ENCODE measurements around the gene CDC14A.

Gene CDC14A

DNA sequence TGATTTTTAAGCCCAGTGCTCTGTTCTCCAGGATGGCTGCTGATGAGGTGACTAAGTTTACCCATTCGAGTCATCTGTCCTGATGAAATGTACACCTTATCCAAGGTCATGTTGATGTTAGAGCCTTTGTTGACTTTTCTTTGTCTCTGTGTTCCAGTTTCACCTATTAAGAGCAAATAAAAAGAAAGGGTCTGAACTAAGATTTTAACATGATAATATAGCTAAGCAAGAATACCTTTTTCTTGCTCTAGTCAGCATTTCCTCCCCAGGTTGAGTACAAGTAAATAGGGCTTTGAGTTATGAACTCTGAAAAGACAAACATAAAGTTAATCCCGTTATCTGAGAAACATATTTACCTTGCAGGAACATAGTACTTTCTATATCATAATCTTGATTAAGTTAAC lies 133.6 kb downstream of the CDC14A start:
- no peaks in the 10 kb centered on the region for H3K4me1 ChIP-seq (ENCODE audit: control insufficient read depth, insufficient read depth, low read length)
- H3K36me3 ChIP-seq (ENCODE audit: control insufficient read depth, insufficient read depth, low read length) = no peaks in the 10 kb centered on the region
- H3K9me3 ChIP-seq (ENCODE audit: control insufficient read depth, insufficient read depth, low read depth, low read length) = no peaks in the 10 kb centered on the region
- H3K4me3 ChIP-seq (ENCODE audit: low read depth, low read length) = no peak overlapping the region
- H3K27ac ChIP-seq (ENCODE audit: low read depth, low read length) = no peak overlapping the region
- H3K9ac ChIP-seq (ENCODE audit: low read length) = no peak overlapping the region
- H3K27me3 ChIP-seq (ENCODE audit: control insufficient read depth, insufficient read depth, low read length) = no peaks in the 10 kb centered on the region

DNA sequence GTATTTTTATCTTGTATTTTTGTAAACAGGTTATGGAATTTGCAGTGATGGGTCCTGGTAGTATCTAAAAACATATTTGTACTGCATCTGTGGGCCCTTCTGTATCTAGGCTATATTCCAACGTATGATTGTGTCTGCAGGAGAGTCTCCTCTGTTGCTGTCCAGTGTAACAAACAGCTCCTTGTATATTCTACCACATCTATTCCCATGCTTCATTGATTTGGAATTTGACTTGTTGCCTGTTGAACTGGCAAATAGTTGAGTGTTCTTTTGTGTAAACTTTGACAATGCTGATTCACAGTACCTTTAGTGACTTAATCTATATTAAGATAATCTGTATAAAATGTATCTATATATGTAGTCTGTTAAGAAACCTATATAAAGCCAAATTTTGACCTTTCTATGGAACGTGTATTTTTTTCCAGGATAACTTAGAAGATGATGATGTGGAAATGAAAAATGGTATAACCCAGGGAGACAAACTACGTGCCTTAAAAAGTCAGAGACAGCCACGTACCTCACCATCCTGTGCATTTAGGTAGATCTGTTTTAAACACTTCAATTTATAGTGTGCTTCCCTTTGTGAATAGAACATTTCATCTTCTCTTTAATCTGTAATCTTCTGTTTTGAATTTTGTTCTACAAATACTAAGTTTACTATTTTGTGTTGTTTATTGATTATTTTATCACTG lies 142.2 kb downstream of the CDC14A start:
- H3K27ac ChIP-seq (ENCODE audit: low read depth, low read length) = no peak overlapping the region
- no peak overlapping the region for H3K4me3 ChIP-seq (ENCODE audit: low read depth, low read length)
- no peaks in the 10 kb centered on the region for H3K9me3 ChIP-seq (ENCODE audit: control insufficient read depth, insufficient read depth, low read depth, low read length)
- no peaks in the 10 kb centered on the region for H3K4me1 ChIP-seq (ENCODE audit: control insufficient read depth, insufficient read depth, low read length)
- peaks cover 31% of the 10 kb centered on the region for H3K36me3 ChIP-seq (ENCODE audit: control insufficient read depth, insufficient read depth, low read length)
- no peaks in the 10 kb centered on the region for H3K27me3 ChIP-seq (ENCODE audit: control insufficient read depth, insufficient read depth, low read length)
- no peak overlapping the region for H3K9ac ChIP-seq (ENCODE audit: low read length)

DNA sequence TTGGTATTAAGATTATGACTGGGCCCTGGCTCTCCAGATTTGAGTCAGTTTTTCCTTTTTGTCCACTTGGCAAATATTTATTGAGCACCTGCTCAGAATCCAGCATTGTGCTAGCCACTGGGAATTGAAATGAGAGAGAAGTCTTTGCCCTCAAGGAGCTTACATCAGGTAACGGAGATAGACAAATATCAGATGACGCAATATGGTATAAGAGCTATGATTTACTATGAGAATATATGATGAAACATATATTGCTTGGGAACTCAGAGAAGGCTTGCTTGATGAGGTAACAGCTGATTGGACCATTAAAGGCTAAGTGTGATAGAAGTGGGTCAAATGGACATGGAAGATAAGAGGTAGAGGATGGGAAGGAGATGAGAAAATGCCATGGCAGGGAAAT lies 144.6 kb downstream of the CDC14A start:
- Histone ChIP-seq H3K27me3 (ENCODE audit: control insufficient read depth, insufficient read depth, low read length) (no peaks in the 10 kb centered on the region), H3K27ac (ENCODE audit: low read depth, low read length) (no peak overlapping the region), H3K4me1 (ENCODE audit: control insufficient read depth, insufficient read depth, low read length) (no peaks in the 10 kb centered on the region), H3K4me3 (ENCODE audit: low read depth, low read length) (no peak overlapping the region), H3K9me3 (ENCODE audit: control insufficient read depth, insufficient read depth, low read depth, low read length) (no peaks in the 10 kb centered on the region), H3K36me3 (ENCODE audit: control insufficient read depth, insufficient read depth, low read length) (peaks cover 48% of the 10 kb centered on the region), H3K9ac (ENCODE audit: low read length) (no peak overlapping the region)

DNA sequence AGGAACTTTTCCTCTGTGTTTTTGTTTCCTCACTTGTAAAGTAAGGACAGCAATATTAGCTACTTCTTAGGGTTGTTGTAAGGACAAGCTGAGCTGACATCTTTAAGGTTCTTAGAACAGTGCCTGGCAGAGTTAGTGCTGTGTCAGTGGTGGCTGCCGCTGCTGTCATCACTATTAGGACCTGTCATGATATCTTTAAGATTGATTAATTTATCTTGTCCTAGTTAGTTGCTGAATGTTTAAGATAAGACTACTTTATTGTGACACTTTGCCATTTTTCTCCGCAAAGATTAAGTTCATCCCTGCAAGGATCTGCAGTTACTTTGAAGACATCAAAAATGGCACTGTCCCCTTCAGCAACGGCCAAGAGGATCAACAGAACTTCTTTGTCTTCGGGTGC lies 145.5 kb downstream of the CDC14A start:
- no peaks in the 10 kb centered on the region for H3K9me3 ChIP-seq (ENCODE audit: control insufficient read depth, insufficient read depth, low read depth, low read length)
- H3K4me1 ChIP-seq (ENCODE audit: control insufficient read depth, insufficient read depth, low read length) = no peaks in the 10 kb centered on the region
- no peak overlapping the region for H3K9ac ChIP-seq (ENCODE audit: low read length)
- H3K27me3 ChIP-seq (ENCODE audit: control insufficient read depth, insufficient read depth, low read length) = no peaks in the 10 kb centered on the region
- no peak overlapping the region for H3K4me3 ChIP-seq (ENCODE audit: low read depth, low read length)
- H3K36me3 ChIP-seq (ENCODE audit: control insufficient read depth, insufficient read depth, low read length) = peaks cover 51% of the 10 kb centered on the region
- H3K27ac ChIP-seq (ENCODE audit: low read depth, low read length) = no peak overlapping the region

DNA sequence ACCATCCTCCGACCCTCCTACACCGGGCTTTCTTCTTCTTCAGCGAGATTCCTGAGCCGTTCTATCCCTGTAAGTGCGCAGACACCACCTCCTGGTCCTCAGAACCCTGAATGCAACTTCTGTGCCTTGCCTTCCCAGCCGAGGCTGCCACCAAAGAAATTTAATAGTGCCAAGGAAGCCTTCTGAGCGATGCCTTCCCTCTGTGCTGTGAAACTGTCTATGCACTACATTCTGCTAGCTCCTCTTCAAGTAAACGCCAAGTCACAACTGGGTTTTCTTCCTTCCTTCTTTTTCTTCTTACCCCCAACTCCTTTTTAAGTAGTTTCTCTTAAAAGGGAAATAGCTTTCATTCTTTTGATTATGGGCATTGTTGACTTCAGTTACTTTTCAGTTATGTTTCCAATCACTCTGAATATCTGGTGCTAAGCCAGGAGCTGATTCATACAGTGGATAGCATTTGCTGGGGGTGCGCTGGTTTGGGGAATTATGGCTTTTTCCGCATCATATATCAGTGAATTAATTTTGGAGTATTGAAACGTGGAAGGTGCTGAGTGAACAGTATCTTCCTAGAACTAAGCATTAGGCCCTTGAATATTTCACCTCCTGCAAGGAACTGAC lies 147.0 kb downstream of the CDC14A start:
- Histone ChIP-seq H3K4me1 (ENCODE audit: control insufficient read depth, insufficient read depth, low read length) (no peaks in the 10 kb centered on the region), H3K27me3 (ENCODE audit: control insufficient read depth, insufficient read depth, low read length) (no peaks in the 10 kb centered on the region), H3K36me3 (ENCODE audit: control insufficient read depth, insufficient read depth, low read length) (peaks cover 56% of the 10 kb centered on the region), H3K4me3 (ENCODE audit: low read depth, low read length) (no peak overlapping the region), H3K27ac (ENCODE audit: low read depth, low read length) (no peak overlapping the region), H3K9ac (ENCODE audit: low read length) (no peak overlapping the region), H3K9me3 (ENCODE audit: control insufficient read depth, insufficient read depth, low read depth, low read length) (no peaks in the 10 kb centered on the region)

DNA sequence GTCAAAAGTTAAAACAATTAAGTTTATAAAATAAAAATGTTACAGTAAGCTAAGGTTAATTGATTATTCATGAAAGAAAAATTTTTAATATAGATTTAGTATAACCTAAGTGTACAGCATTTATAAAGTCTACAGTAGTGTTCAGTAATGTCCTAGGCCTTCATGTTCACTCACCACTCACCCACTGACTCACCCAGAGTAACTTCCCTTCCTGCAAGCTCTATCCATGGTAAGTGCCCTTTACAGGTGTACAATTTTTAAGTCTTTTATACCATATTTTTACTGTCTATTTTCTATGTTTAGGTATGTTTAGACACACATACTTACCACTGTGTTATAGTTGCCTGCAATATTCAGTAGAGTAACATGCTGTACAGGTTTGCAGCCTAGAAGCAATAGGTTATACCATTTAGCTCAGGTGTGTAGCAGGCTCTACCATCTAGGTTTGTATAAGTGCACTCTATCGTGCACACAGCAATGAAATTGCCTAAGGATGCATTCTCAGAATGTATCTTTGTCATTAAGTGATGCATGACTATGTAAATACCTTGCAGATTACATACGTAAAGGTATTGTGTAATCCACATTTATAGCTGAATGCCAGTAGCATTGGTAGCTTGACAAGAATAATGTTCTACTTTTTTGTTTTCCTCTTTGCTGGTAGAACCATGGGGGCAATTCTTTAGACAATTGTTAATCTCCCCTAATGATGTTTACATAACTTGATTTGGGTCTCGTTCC lies 149.9 kb downstream of the CDC14A start:
- Histone ChIP-seq H3K36me3 (ENCODE audit: control insufficient read depth, insufficient read depth, low read length) (peaks cover 54% of the 10 kb centered on the region), H3K4me3 (ENCODE audit: low read depth, low read length) (no peak overlapping the region), H3K9ac (ENCODE audit: low read length) (no peak overlapping the region), H3K9me3 (ENCODE audit: control insufficient read depth, insufficient read depth, low read depth, low read length) (no peaks in the 10 kb centered on the region), H3K4me1 (ENCODE audit: control insufficient read depth, insufficient read depth, low read length) (no peaks in the 10 kb centered on the region), H3K27me3 (ENCODE audit: control insufficient read depth, insufficient read depth, low read length) (no peaks in the 10 kb centered on the region), H3K27ac (ENCODE audit: low read depth, low read length) (no peak overlapping the region)

DNA sequence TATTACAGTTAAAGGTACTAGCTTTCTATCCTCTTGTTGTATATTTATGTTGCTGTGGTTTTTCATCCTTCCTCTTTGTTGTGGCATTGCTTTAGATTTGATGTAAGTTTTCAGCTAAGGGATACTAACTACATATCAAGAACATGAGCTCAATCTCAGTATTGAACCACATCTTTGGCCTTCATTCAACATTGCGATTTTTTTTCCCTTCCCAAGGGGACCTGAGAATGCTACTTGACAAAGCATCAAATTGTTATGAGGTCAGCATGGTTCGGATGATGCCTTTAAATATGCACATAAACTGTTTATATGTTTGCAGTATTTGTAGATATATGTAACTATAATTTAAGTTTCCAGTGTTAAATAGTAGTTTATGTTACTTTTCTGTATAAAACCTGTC lies 153.9 kb downstream of the CDC14A start:
- Histone ChIP-seq H3K27me3 (ENCODE audit: control insufficient read depth, insufficient read depth, low read length) (no peaks in the 10 kb centered on the region), H3K9ac (ENCODE audit: low read length) (no peak overlapping the region), H3K27ac (ENCODE audit: low read depth, low read length) (no peak overlapping the region), H3K4me1 (ENCODE audit: control insufficient read depth, insufficient read depth, low read length) (no peaks in the 10 kb centered on the region), H3K36me3 (ENCODE audit: control insufficient read depth, insufficient read depth, low read length) (peaks cover 22% of the 10 kb centered on the region), H3K9me3 (ENCODE audit: control insufficient read depth, insufficient read depth, low read depth, low read length) (no peaks in the 10 kb centered on the region), H3K4me3 (ENCODE audit: low read depth, low read length) (no peak overlapping the region)

DNA sequence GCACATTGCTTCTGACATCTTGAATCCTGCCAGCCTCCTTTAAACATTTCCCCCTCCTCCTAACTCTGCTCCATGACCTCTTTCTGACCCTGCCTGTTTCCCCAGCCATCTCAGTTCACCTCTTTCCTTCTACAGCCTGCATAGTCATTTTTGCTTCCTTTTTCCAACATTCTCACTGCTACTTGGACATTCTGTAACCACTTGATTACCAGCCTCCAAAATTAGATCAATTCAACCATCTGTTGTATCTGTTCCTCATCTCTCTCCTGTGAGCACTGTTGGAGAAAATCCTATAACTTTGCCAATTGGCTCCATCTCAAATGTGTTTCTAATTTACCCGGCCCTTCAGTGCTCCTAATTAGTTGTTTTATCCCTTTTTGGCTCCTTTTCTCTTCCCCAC lies 158.1 kb downstream of the CDC14A start:
- 0 out of 2 replicates have a peak, but pooled peaks cover 9% of the 10 kb centered on the region for H3K36me3 ChIP-seq (ENCODE audit: control insufficient read depth, insufficient read depth, low read length)
- no peaks in the 10 kb centered on the region for H3K4me1 ChIP-seq (ENCODE audit: control insufficient read depth, insufficient read depth, low read length)
- H3K9me3 ChIP-seq (ENCODE audit: control insufficient read depth, insufficient read depth, low read depth, low read length) = no peaks in the 10 kb centered on the region
- H3K27ac ChIP-seq (ENCODE audit: low read depth, low read length) = no peak overlapping the region
- H3K27me3 ChIP-seq (ENCODE audit: control insufficient read depth, insufficient read depth, low read length) = no peaks in the 10 kb centered on the region
- H3K4me3 ChIP-seq (ENCODE audit: low read depth, low read length) = no peak overlapping the region
- H3K9ac ChIP-seq (ENCODE audit: low read length) = no peak overlapping the region

DNA sequence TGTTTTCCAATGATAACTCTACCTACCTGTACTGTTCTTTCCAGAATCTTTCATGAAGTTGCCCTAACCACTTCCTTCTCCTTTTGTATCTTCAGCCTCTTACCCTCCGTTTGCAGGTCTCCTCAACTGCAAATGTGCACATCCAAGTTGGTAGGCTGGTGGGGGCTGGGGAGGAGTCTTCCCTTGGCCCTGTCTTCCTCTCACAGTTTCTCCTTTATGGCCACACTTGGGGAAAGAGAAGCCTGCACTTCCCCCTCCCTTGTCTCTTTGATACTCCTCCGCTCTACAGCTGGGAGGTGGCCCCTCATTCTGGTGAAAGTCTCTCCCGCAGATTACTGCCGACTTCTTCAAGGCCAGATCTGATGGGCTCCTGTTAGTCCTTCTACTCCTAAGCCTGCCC lies 158.8 kb downstream of the CDC14A start:
- Histone ChIP-seq H3K27me3 (ENCODE audit: control insufficient read depth, insufficient read depth, low read length) (no peaks in the 10 kb centered on the region), H3K9ac (ENCODE audit: low read length) (no peak overlapping the region), H3K36me3 (ENCODE audit: control insufficient read depth, insufficient read depth, low read length) (0 out of 2 replicates have a peak, but pooled peaks cover 6% of the 10 kb centered on the region), H3K4me3 (ENCODE audit: low read depth, low read length) (no peak overlapping the region), H3K27ac (ENCODE audit: low read depth, low read length) (no peak overlapping the region), H3K4me1 (ENCODE audit: control insufficient read depth, insufficient read depth, low read length) (no peaks in the 10 kb centered on the region), H3K9me3 (ENCODE audit: control insufficient read depth, insufficient read depth, low read depth, low read length) (no peaks in the 10 kb centered on the region)

DNA sequence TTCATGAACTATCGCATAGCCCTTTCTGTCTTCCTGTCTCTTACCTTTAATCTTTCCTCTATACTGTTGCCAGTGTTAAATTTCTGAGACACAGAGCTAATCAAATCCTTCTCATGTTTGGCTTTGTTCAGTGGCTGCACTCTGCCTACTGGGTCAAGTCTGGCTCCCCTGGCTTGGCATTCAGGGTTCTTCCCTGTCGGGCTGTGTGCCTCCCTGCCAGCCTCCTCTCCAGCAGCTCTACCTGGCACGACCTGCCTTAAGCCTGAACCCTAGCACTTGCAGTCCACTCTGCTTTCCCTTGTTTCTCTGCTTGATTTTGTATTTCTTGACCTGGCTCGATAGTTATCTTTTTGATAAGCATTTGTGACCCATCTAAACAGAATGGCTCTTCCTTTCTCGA lies 159.5 kb downstream of the CDC14A start:
- no peak overlapping the region for H3K9ac ChIP-seq (ENCODE audit: low read length)
- no peaks in the 10 kb centered on the region for H3K27me3 ChIP-seq (ENCODE audit: control insufficient read depth, insufficient read depth, low read length)
- no peaks in the 10 kb centered on the region for H3K4me1 ChIP-seq (ENCODE audit: control insufficient read depth, insufficient read depth, low read length)
- no peak overlapping the region for H3K27ac ChIP-seq (ENCODE audit: low read depth, low read length)
- H3K9me3 ChIP-seq (ENCODE audit: control insufficient read depth, insufficient read depth, low read depth, low read length) = no peaks in the 10 kb centered on the region
- H3K4me3 ChIP-seq (ENCODE audit: low read depth, low read length) = no peak overlapping the region
- 0 out of 2 replicates have a peak, but pooled peaks cover 6% of the 10 kb centered on the region for H3K36me3 ChIP-seq (ENCODE audit: control insufficient read depth, insufficient read depth, low read length)

DNA sequence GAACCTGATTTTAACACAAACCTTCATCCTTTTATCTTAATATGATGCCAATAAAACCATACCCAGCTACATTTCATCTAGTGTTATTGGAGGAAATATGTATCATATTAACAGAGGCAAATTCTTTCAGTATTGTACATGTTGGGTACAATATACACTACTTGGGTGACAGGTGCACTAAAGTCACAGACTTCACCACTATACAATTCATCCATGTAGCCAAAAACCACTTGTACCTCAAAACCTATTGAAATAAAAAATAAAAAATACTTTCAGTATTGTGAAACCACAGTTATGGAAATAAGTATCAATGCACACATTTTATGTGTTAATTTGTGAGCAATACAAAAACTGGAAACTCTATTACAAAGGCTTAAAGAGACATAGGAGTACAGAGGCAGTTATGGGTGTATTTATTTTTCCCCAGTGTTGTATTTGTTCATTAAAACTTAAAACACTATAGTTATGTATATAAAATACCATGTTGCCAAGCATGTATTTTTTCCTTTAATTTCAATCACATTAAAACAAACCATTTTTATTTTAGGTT lies 160.6 kb downstream of the CDC14A start:
- H3K36me3 ChIP-seq (ENCODE audit: control insufficient read depth, insufficient read depth, low read length) = 0 out of 2 replicates have a peak, but pooled peaks cover 6% of the 10 kb centered on the region
- H3K9me3 ChIP-seq (ENCODE audit: control insufficient read depth, insufficient read depth, low read depth, low read length) = no peaks in the 10 kb centered on the region
- H3K4me1 ChIP-seq (ENCODE audit: control insufficient read depth, insufficient read depth, low read length) = no peaks in the 10 kb centered on the region
- H3K9ac ChIP-seq (ENCODE audit: low read length) = no peak overlapping the region
- no peak overlapping the region for H3K27ac ChIP-seq (ENCODE audit: low read depth, low read length)
- H3K27me3 ChIP-seq (ENCODE audit: control insufficient read depth, insufficient read depth, low read length) = no peaks in the 10 kb centered on the region
- no peak overlapping the region for H3K4me3 ChIP-seq (ENCODE audit: low read depth, low read length)

Measured in HUES6 (cell line).